Measurements from ENCODE around the gene EHD4.

DNA sequence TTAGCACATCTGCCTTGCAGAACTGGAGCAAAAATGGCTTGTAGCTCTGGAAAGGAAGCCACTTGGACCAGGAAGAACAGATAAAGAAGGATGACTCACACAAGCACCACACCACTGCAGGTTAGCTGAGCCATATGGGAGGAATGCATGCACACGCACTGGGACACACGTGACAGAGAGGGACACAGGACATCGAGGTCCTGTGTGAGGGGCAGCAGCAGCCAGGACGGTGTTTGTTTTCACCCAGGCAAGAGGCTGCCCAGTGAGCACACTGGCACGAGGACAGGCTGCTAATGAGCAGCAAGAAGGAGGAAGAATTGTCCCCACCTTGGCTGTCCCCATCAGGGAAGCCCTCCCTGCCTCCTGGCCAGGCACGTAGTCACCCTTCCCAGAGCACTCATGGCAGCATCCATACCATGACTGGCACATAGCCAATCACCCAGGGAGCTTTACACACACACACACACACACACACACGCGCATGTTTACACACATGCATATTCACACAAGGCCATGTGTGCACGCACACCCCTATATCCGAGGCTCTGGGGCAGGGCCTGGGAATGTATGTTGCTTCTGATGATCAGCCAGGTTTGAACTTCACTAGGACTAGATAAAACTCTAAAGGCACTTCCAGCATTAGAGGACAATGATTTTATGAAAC lies 54.5 kb downstream of the EHD4 start:
- TF ChIP-seq, protein P1, sequence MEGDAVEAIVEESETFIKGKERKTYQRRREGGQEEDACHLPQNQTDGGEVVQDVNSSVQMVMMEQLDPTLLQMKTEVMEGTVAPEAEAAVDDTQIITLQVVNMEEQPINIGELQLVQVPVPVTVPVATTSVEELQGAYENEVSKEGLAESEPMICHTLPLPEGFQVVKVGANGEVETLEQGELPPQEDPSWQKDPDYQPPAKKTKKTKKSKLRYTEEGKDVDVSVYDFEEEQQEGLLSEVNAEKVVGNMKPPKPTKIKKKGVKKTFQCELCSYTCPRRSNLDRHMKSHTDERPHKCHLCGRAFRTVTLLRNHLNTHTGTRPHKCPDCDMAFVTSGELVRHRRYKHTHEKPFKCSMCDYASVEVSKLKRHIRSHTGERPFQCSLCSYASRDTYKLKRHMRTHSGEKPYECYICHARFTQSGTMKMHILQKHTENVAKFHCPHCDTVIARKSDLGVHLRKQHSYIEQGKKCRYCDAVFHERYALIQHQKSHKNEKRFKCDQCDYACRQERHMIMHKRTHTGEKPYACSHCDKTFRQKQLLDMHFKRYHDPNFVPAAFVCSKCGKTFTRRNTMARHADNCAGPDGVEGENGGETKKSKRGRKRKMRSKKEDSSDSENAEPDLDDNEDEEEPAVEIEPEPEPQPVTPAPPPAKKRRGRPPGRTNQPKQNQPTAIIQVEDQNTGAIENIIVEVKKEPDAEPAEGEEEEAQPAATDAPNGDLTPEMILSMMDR (optimal IDR thresholded peaks at IDR 0.05 in 1 of 3, IDR thresholded peaks at IDR 0.05 in 1 of 3, conservative IDR thresholded peaks at IDR 0.05 in 1 of 3; ENCODE audit: extremely low read depth in 1 of 3, insufficient read depth in 2 of 3, low read length in 3 of 3), result no peak
- no peak for TF ChIP-seq EZH2 (IDR thresholded peaks at IDR 0.05; ENCODE audit: low read length)
